ENCODE data around the gene CCDC18. TPM values are rescaled to one million over a fixed set of nuclear protein-coding genes. Genes with fewer than 3 reads are reported as not detected.

CCDC18 gene
- total RNA-seq, 1 experiment from 2014 or later, result 18.1 TPM

- Histone ChIP-seq H3K27ac (ENCODE audit: low read depth, low read length) (no peak overlapping the region), H4K20me1 (ENCODE audit: insufficient read depth) (no peaks in the 10 kb centered on the region), H3K79me2 (ENCODE audit: insufficient read depth, low read length) (no peaks in the 10 kb centered on the region), H3K9ac (ENCODE audit: low read length) (no peak overlapping the region), H3K4me3 (replicated peaks in 1 of 2; ENCODE audit: low read depth in 1 of 2, low read length in 2 of 2) (no peak overlapping the region), H3K9me2 (ENCODE audit: insufficient read depth) (no peaks in the 10 kb centered on the region), H3K9me3 (ENCODE audit: control insufficient read depth in 1 of 2, insufficient read depth in 1 of 2, low read depth in 1 of 2, low read length in 2 of 2) (no peaks in the 10 kb centered on the region), H2AFZ (ENCODE audit: low read depth, low read length, poor library complexity, severe bottlenecking) (no peak overlapping the region), H3K4me2 (ENCODE audit: low read length) (no peak overlapping the region), H3K27me3 (ENCODE audit: insufficient read depth, low read length) (no peaks in the 10 kb centered on the region), H3K36me3 (ENCODE audit: control insufficient read depth in 1 of 2, insufficient read depth in 2 of 2, low read length in 2 of 2) (no peaks in the 10 kb centered on the region), H3K4me1 (ENCODE audit: control insufficient read depth in 1 of 2, insufficient read depth in 2 of 2, low read length in 2 of 2) (no peaks in the 10 kb centered on the region)
- no peak for TF ChIP-seq CTCF (IDR thresholded peaks at IDR 0.05 in 2 of 3, conservative IDR thresholded peaks at IDR 0.05 in 1 of 3; ENCODE audit: borderline replicate concordance in 1 of 3, insufficient read depth in 1 of 3, low read depth in 2 of 3, low read length in 2 of 3)
- TF ChIP-seq POLR2A (IDR thresholded peaks at IDR 0.05; ENCODE audit: borderline replicate concordance, extremely low read depth, insufficient read depth, insufficient read length), result no peak
- no peak for TF ChIP-seq ZBTB33 (IDR thresholded peaks at IDR 0.05; ENCODE audit: extremely low read depth, insufficient replicate concordance, low read length)
- TF ChIP-seq EGR1 (IDR thresholded peaks at IDR 0.05; ENCODE audit: low read depth), result no peak
- TF ChIP-seq EZH2phosphoT487 (IDR thresholded peaks at IDR 0.05; ENCODE audit: borderline replicate concordance), result no peak
- no peak for TF ChIP-seq CBX3 (IDR thresholded peaks at IDR 0.05; ENCODE audit: low read depth)
- no peak for TF ChIP-seq CEBPB (IDR thresholded peaks at IDR 0.05; ENCODE audit: low read depth)
- no peak for TF ChIP-seq FOSL1 (IDR thresholded peaks at IDR 0.05; ENCODE audit: low read depth)
- TF ChIP-seq MAX (IDR thresholded peaks at IDR 0.05), result no peak
- TF ChIP-seq SP1 (IDR thresholded peaks at IDR 0.05; ENCODE audit: low read depth), result no peak
- ChIA-PET CTCF (no interaction called here), POLR2A (no interaction called here), RAD21 (ENCODE audit: low non-redundant PET in 1 of 2, low total read pairs in 2 of 2, uncharacterized antibody in 2 of 2, unreplicated experiment in 2 of 2) (no interaction called here)
- intact Hi-C loops (cut with micrococcal nuclease), result loop anchor here (5.0 to 10.0 kb wide), 2 partner anchors 136 to 514 kb away; no protein-coding TSS in a partner anchor
- ATAC-seq (no peak), DNase-seq (ENCODE audit: low read depth, low spot score) (no peak)
- no TSS peak for BruUV-seq (replicated peaks)
These were observed 120.6 kb downstream of the CCDC18 start for GRCh38 chr1:93301131-93301530.

All from HCT116 (cell line).